Body of pancreas (tissue), 4 donors: ENCODE results near the gene PPP1R2C. TPM values are rescaled to one million over a fixed set of nuclear protein-coding genes. Genes with fewer than 3 reads are reported as not detected.

Experiments used
- ATAC-seq: fragments of 150-250 bp; one replicate; pipeline ENCODE4 v1.9.1; 2016
- DNase-seq, 4 donors: peaks; one replicate each; pipeline ENCODE4 v3.0.0-alpha.2; 2019
- H3K27ac ChIP-seq, 4 donors: fragments of 200-600 bp; sonication (generic); 1 replicate in 3 of 4; 2 replicates in 1 of 4; pipeline versions ENCODE4 v1.5.1 to v1.6.1; 2016 to 2019; ENCODE audit warnings: mild to moderate bottlenecking in 1 of 4, mixed read lengths in 1 of 4, moderate library complexity in 1 of 4
- H3K27me3 ChIP-seq, 2 donors: fragments of 200-600 bp; sonication (generic); one replicate each; pipeline ENCODE4 v1.6.0; 2016; ENCODE audit warnings: mild to moderate bottlenecking in 1 of 2
- H3K36me3 ChIP-seq, 2 donors: fragments of 200-600 bp; sonication (generic); replicated peaks in 1 of 2; 2 replicates each; pipeline ENCODE4 v1.5.1; 2016; ENCODE audit warnings: low read depth in 2 of 2; ENCODE audit not compliant: insufficient read depth in 1 of 2
- H3K4me1 ChIP-seq: fragments of 200-600 bp; sonication (generic); one replicate; pipeline ENCODE4 v1.6.0; 2016
- H3K4me3 ChIP-seq, 2 donors: fragments of 200-600 bp; sonication (generic); 1 replicate in 1 of 2; 2 replicates in 1 of 2; pipeline ENCODE4 v1.5.1; 2016 to 2019
- H3K9me3 ChIP-seq, 3 donors: fragments of 200-600 bp; sonication (generic); 1 replicate in 2 of 3; 2 replicates in 1 of 3; pipeline ENCODE4 v1.5.1; 2016
- POLR2A ChIP-seq, 3 donors: fragments of 450-650 bp; IDR thresholded peaks; one replicate each; pipeline ENCODE4 v1.6.1; 2016; ENCODE audit warnings: antibody characterized with exemption in 3 of 3, mild to moderate bottlenecking in 2 of 3
- WGBS, 2 donors: methylation state at CpG; one replicate each; pipeline ENCODE4 v1.1.5; 2017; 5-methylcytosine and 5-hydroxymethylcytosine counted together
- intact Hi-C: fragments of 100-400 bp; cut with DNase I; formaldehyde crosslinking; loops from one replicate; pipeline ENCODE4 v1.15.1; 2023
- total RNA-seq, 2 donors: library from RNA; depleted of rRNA; stranded (reverse); fragments of >200 nt; gene quantifications; one replicate each; pipeline ENCODE4 v1.1.0, GENCODE V29; 2016
- TF ChIP-seq, protein P1 (sequence below), 7 experiments: fragments of 450-650 bp in 4 of 7; fragments of 200-600 bp in 3 of 7; sonication (generic) in 3 of 7; IDR thresholded peaks; one replicate each; pipeline ENCODE4 v1.5.1; 2016 to 2019; ENCODE audit warnings: antibody characterized with exemption in 7 of 7

The PPP1R2C gene
- total RNA-seq, 2 donors from 2014 or later, result not detected

DNA sequence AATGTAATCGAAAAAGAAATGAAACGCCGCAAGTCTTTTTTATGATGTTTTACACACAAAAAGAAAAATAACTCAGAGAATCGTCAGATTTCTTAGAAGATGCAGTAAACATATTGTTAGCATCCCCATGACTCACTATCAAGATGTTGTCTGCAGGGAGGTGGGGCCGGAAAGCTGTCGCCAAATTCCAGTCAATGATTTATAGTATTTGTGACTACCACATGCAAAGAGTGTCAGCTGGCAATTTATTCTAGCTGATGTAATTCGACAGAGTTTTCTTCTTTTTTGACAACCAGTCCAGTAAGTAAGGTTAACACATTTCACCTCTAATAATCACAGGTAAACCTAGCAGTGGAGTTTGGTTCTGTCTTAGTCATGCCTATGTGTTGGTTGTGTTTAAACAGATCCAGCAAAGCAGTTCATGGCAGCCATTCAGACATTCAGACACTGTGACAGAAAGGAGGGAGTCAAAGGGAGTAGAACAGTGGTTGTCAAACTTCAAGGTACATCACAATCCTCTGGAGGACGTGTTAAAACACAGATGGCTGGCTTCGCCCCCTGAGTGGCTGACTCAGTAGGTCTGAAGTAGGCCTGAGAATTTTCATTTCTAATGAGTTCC is 19.8 kb upstream of the PPP1R2C start:
- intact Hi-C loops, result no loop called here
- Histone ChIP-seq H3K36me3 (no peaks in the 10 kb centered on the region), H3K4me3 (no peak overlapping the region), H3K27me3 (no peaks in the 10 kb centered on the region), H3K4me1 (no peaks in the 10 kb centered on the region), H3K27ac (no peak overlapping the region), H3K9me3 (no peaks in the 10 kb centered on the region)
- 55 to 57% methylated on average over 8 to 9 of the region's 9 CpGs for WGBS, 2 donors
- DNase-seq (no peak), ATAC-seq (no peak)
- TF ChIP-seq POLR2A (IDR thresholded peaks at IDR 0.05), result no peak

- Histone ChIP-seq H3K27me3 (no peaks in the 10 kb centered on the region), H3K27ac (no peak overlapping the region), H3K4me3 (no peak overlapping the region), H3K36me3 (no peaks in the 10 kb centered on the region), H3K4me1 (no peaks in the 10 kb centered on the region), H3K9me3 (no peaks in the 10 kb centered on the region)
- intact Hi-C loops, result no loop called here
- TF ChIP-seq, protein P1, sequence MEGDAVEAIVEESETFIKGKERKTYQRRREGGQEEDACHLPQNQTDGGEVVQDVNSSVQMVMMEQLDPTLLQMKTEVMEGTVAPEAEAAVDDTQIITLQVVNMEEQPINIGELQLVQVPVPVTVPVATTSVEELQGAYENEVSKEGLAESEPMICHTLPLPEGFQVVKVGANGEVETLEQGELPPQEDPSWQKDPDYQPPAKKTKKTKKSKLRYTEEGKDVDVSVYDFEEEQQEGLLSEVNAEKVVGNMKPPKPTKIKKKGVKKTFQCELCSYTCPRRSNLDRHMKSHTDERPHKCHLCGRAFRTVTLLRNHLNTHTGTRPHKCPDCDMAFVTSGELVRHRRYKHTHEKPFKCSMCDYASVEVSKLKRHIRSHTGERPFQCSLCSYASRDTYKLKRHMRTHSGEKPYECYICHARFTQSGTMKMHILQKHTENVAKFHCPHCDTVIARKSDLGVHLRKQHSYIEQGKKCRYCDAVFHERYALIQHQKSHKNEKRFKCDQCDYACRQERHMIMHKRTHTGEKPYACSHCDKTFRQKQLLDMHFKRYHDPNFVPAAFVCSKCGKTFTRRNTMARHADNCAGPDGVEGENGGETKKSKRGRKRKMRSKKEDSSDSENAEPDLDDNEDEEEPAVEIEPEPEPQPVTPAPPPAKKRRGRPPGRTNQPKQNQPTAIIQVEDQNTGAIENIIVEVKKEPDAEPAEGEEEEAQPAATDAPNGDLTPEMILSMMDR (IDR thresholded peaks at IDR 0.05), result no peak
- TF ChIP-seq POLR2A (IDR thresholded peaks at IDR 0.05), result no peak
- DNase-seq (no peak), ATAC-seq (no peak)
These were observed 5.5 kb upstream of the PPP1R2C start for GRCh38 chrX:42783451-42783850.

GRCh38 chrX:42776195-42776594 is 1.8 kb downstream of the PPP1R2C start:
- no peak for DNase-seq
- Histone ChIP-seq H3K4me3 (no peak overlapping the region), H3K36me3 (no peaks in the 10 kb centered on the region), H3K27me3 (no peaks in the 10 kb centered on the region), H3K27ac (no peak overlapping the region), H3K4me1 (no peaks in the 10 kb centered on the region), H3K9me3 (no peaks in the 10 kb centered on the region)
- 51 to 62% methylated on average over 3 of the region's 3 CpGs for WGBS, 2 donors
- ATAC-seq, result no peak
- intact Hi-C loops, result no loop called here
- no peak for TF ChIP-seq POLR2A (IDR thresholded peaks at IDR 0.05)
- TF ChIP-seq, protein P1 (IDR thresholded peaks at IDR 0.05), result no peak

- H3K36me3 ChIP-seq, result no peaks in the 10 kb centered on the region
- no peaks in the 10 kb centered on the region for H3K27me3 ChIP-seq
- WGBS, 2 donors, result 55 to 70% methylated on average over 2 of the region's 2 CpGs
- DNase-seq (no peak), ATAC-seq (no peak)
- H3K4me3 ChIP-seq, result no peak overlapping the region
- H3K27ac ChIP-seq, result no peak overlapping the region
- H3K4me1 ChIP-seq, result no peaks in the 10 kb centered on the region
- no peak for TF ChIP-seq POLR2A (IDR thresholded peaks at IDR 0.05)
- TF ChIP-seq, protein P1 (IDR thresholded peaks at IDR 0.05), result no peak
- H3K9me3 ChIP-seq, result no peaks in the 10 kb centered on the region
- intact Hi-C loops, result no loop called here
These were observed 5.1 kb downstream of the PPP1R2C start for GRCh38 chrX:42772874-42773273.

- no peak for ATAC-seq
- 65 to 83% methylated on average over 1 to 2 of the region's 2 CpGs for WGBS, 2 donors
- no peaks in the 10 kb centered on the region for H3K27me3 ChIP-seq
These were observed 6.2 kb downstream of the PPP1R2C start for GRCh38 chrX:42771506-42772335.

More at GRCh38 chrX:42771506-42772335, 6.2 kb downstream of the PPP1R2C start:
- no peak for TF ChIP-seq POLR2A (IDR thresholded peaks at IDR 0.05)
- TF ChIP-seq, protein P1 (IDR thresholded peaks at IDR 0.05), result no peak
- no peaks in the 10 kb centered on the region for H3K36me3 ChIP-seq
- H3K9me3 ChIP-seq, result no peaks in the 10 kb centered on the region
- H3K4me1 ChIP-seq, result no peaks in the 10 kb centered on the region
- intact Hi-C loops, result no loop called here
- H3K4me3 ChIP-seq, result no peak overlapping the region
- no peak for DNase-seq
- no peak overlapping the region for H3K27ac ChIP-seq
